CD14-positive monocyte (primary cell): ENCODE measurements around the gene DLD. TPM values are rescaled to one million over a fixed set of nuclear protein-coding genes. Genes with fewer than 3 reads are reported as not detected.

ENCODE experiments used
- DNase-seq, 3 donors: peaks; one replicate each; pipeline ENCODE4 v3.0.0-alpha.2; 2011 to 2022
- H2AFZ ChIP-seq: 2 replicates; pipeline ENCODE4 v1.6.0; 2012; ENCODE audit warnings: mild to moderate bottlenecking, low read depth, low read length, inconsistent platforms; ENCODE audit not compliant: insufficient read depth, poor library complexity, severe bottlenecking
- H3K27ac ChIP-seq, 2 donors: 1 replicate in 1 of 2; 2 replicates in 1 of 2; pipeline ENCODE4 v1.5.1; 2012 to 2013; ENCODE audit warnings: low read length in 2 of 2, control low read depth in 1 of 2, inconsistent platforms in 1 of 2, low read depth in 1 of 2, mild to moderate bottlenecking in 1 of 2
- H3K27me3 ChIP-seq, 2 donors: one replicate each; pipeline versions ENCODE4 v1.6.0 to v1.6.1; 2011 to 2013; ENCODE audit warnings: low read length in 2 of 2; ENCODE audit not compliant: control insufficient read depth in 2 of 2, insufficient read depth in 2 of 2
- H3K36me3 ChIP-seq, 2 donors: replicated peaks in 1 of 2; 1 replicate in 1 of 2; 2 replicates in 1 of 2; pipeline versions ENCODE4 v1.5.1 to v1.6.1; 2012 to 2013; ENCODE audit warnings: low read length in 2 of 2, control low read depth in 1 of 2, inconsistent platforms in 1 of 2, mild to moderate bottlenecking in 1 of 2; ENCODE audit not compliant: insufficient read depth in 2 of 2, control insufficient read depth in 1 of 2
- H3K4me1 ChIP-seq, 2 donors: 1 replicate in 1 of 2; 2 replicates in 1 of 2; pipeline versions ENCODE4 v1.5.1 to v1.6.1; 2012 to 2013; ENCODE audit warnings: low read length in 2 of 2, control low read depth in 1 of 2, inconsistent platforms in 1 of 2, mild to moderate bottlenecking in 1 of 2, moderate library complexity in 1 of 2; ENCODE audit not compliant: insufficient read depth in 2 of 2, control insufficient read depth in 1 of 2
- H3K4me2 ChIP-seq: replicated peaks from 2 replicates; pipeline ENCODE3; 2012; ENCODE audit warnings: low read length, moderate library complexity, mild to moderate bottlenecking; ENCODE audit not compliant: poor library complexity, severe bottlenecking; ENCODE audit errors: extremely low read depth
- H3K4me3 ChIP-seq, 3 experiments: fragments of 200-600 bp in 1 of 3; sonication (generic) in 1 of 3; replicated peaks in 1 of 3; 1 replicate in 2 of 3; 2 replicates in 1 of 3; pipeline ENCODE4 v1.5.1; 2011 to 2013; ENCODE audit warnings: low read length in 3 of 3, mild to moderate bottlenecking in 3 of 3, control low read depth in 2 of 3, low read depth in 2 of 3, inconsistent platforms in 1 of 3, moderate library complexity in 1 of 3
- H3K79me2 ChIP-seq: 2 replicates; pipeline ENCODE4 v1.6.0; 2012; ENCODE audit warnings: mild to moderate bottlenecking, control low read depth, inconsistent platforms, low read length, moderate library complexity; ENCODE audit not compliant: insufficient read depth
- H3K9ac ChIP-seq: 2 replicates; pipeline ENCODE4 v1.6.0; 2017; ENCODE audit warnings: low read length, mild to moderate bottlenecking; ENCODE audit not compliant: insufficient read depth, poor library complexity, severe bottlenecking
- H3K9me3 ChIP-seq, 2 donors: replicated peaks in 1 of 2; 1 replicate in 1 of 2; 2 replicates in 1 of 2; pipeline versions ENCODE4 v1.5.1 to v1.6.1; 2012 to 2013; ENCODE audit warnings: low read length in 2 of 2, control low read depth in 1 of 2; ENCODE audit not compliant: control insufficient read depth in 1 of 2, insufficient read depth in 1 of 2
- H4K20me1 ChIP-seq: 2 replicates; pipeline ENCODE4 v1.6.0; 2012; ENCODE audit warnings: mild to moderate bottlenecking, low read length, control low read depth, moderate library complexity; ENCODE audit not compliant: insufficient read depth
- H3K27ac Mint-ChIP-seq, 7 donors: one replicate each; pipeline ENCODE4 v1.8.0; 2020; ENCODE audit warnings: mild to moderate bottlenecking in 7 of 7, mixed read lengths in 7 of 7, moderate library complexity in 6 of 7, inconsistent platforms in 2 of 7
- H3K27me3 Mint-ChIP-seq, 3 donors: one replicate each; pipeline ENCODE4 v1.8.0; 2021 to 2022; ENCODE audit warnings: low read depth in 3 of 3, mild to moderate bottlenecking in 3 of 3, mixed read lengths in 3 of 3, moderate library complexity in 3 of 3, inconsistent platforms in 1 of 3
- H3K36me3 Mint-ChIP-seq, 2 donors: one replicate each; pipeline ENCODE4 v1.8.0; 2020; ENCODE audit warnings: mixed read lengths in 2 of 2, inconsistent platforms in 1 of 2, mild to moderate bottlenecking in 1 of 2
- H3K4me1 Mint-ChIP-seq: one replicate; pipeline ENCODE4 v1.8.0; 2020; ENCODE audit warnings: mild to moderate bottlenecking, mixed read lengths
- H3K4me3 Mint-ChIP-seq, 2 donors: one replicate each; pipeline ENCODE4 v1.8.0; 2020; ENCODE audit warnings: mild to moderate bottlenecking in 2 of 2, mixed read lengths in 2 of 2, moderate library complexity in 1 of 2
- H3K9me3 Mint-ChIP-seq, 7 donors: one replicate each; pipeline ENCODE4 v1.8.0; 2020 to 2022; ENCODE audit warnings: mixed read lengths in 7 of 7, mild to moderate bottlenecking in 6 of 7, moderate library complexity in 6 of 7, inconsistent platforms in 2 of 7
- CTCF ChIP-seq: fragments of 200-600 bp; IDR thresholded peaks from one replicate; pipeline ENCODE4 v1.8.0; 2022; ENCODE audit warnings: antibody characterized with exemption, mild to moderate bottlenecking
- WGBS: methylation state at CpG from one replicate; pipeline ENCODE4 v1.1.5; 2013; ENCODE audit warnings: missing lambda C conversion rate; ENCODE audit not compliant: insufficient coverage; 5-methylcytosine and 5-hydroxymethylcytosine counted together
- intact Hi-C, 2 donors: fragments of 100-400 bp; cut with micrococcal nuclease; formaldehyde crosslinking; loops; one replicate each; pipeline versions ENCODE4 v1.15.0 to v1.15.1; 2023
- polyA plus RNA-seq, 3 donors: library from polyadenylated mRNA; depleted of rRNA in 1 of 3; unstranded in 2 of 3; stranded (reverse) in 1 of 3; fragments of 300-500 nt in 2 of 3; fragments of >200 nt in 1 of 3; fragmentation: Illumina TruSeq in 2 of 3; gene quantifications; 1 replicate in 2 of 3; 2 replicates in 1 of 3; pipeline ENCODE4 v1.2.3, GENCODE V29; 2012 to 2021

The DLD gene
- polyA plus RNA-seq, 3 donors = 54.5 to 73.6 (median 70.1) TPM

DNA sequence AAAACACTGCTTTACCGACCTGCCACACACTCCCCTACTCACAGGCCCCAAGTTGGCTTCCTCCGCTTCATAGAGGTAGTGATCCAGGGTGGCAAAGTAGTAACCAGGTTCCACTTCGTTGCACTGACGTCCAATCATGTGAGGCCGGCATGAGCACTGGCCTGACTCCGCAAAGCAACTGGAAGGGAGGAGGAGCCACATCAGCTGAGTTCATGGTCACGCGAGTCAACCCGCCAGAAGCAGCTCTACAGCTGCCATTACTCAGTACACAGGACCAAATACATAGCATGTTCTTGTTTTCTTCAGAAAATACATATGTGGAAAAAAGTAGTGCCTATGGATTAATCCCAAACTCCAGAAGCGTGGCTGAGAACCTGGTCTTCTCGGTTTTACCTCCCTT is 73.5 kb downstream of the DLD start:
- Mint-ChIP-seq H3K36me3 (no peaks in the 10 kb centered on the region), H3K27ac (no peak overlapping the region), H3K27me3 (peaks cover 0 to 5% (median 2%) of the 10 kb centered on the region in 3 donors), H3K9me3 (peaks cover 0 to 7% (median 0%) of the 10 kb centered on the region in 7 donors), H3K4me3 (no peak overlapping the region), H3K4me1 (no peaks in the 10 kb centered on the region)
- 100% methylated on average over 1 of the region's 11 CpGs for WGBS
- H4K20me1 ChIP-seq = no peaks in the 10 kb centered on the region
- H2AFZ ChIP-seq = no peak overlapping the region
- no peaks in the 10 kb centered on the region for H3K27me3 ChIP-seq
- no peak for TF ChIP-seq CTCF
- H3K9me3 ChIP-seq = no peaks in the 10 kb centered on the region
- no peaks in the 10 kb centered on the region for H3K79me2 ChIP-seq
- H3K4me3 ChIP-seq = no peak overlapping the region
- H3K4me2 ChIP-seq = no peak overlapping the region
- no peak for DNase-seq
- H3K4me1 ChIP-seq = no peaks in the 10 kb centered on the region
- H3K9ac ChIP-seq = no peak overlapping the region
- no peaks in the 10 kb centered on the region for H3K36me3 ChIP-seq
- H3K27ac ChIP-seq = no peak overlapping the region
- intact Hi-C loops = no loop called here

DNA sequence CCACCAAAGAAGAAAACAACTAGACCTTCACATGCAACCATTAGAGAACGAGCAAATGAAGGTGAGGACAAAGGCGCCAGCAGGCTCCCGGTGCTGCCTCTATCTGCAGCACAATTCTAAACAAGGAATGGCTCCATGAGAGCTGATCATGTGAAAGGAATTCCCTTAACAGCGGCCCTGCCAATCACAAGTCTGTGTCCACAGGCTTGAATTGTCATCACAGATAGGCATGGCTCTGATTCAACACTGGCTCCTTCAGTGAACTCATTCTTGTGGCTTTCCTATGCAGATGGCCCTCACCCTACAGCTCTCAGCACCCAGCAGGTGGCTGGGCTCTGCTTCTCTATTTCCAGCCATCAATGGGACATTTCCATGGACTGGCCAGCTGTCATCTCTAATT is 75.7 kb downstream of the DLD start:
- Mint-ChIP-seq H3K9me3 (peaks cover 0 to 7% (median 0%) of the 10 kb centered on the region in 7 donors), H3K4me1 (peaks cover 5% of the 10 kb centered on the region), H3K27me3 (peaks cover 0 to 5% (median 3%) of the 10 kb centered on the region in 3 donors), H3K27ac (no peak overlapping the region), H3K36me3 (no peaks in the 10 kb centered on the region), H3K4me3 (no peak overlapping the region)
- H4K20me1 ChIP-seq = no peaks in the 10 kb centered on the region
- no peak overlapping the region for H3K9ac ChIP-seq
- no peak overlapping the region for H3K4me3 ChIP-seq
- no peak overlapping the region for H3K4me2 ChIP-seq
- TF ChIP-seq CTCF = no peak
- no peaks in the 10 kb centered on the region for H3K36me3 ChIP-seq
- H3K27ac ChIP-seq = no peak overlapping the region
- no peaks in the 10 kb centered on the region for H3K27me3 ChIP-seq
- H3K4me1 ChIP-seq = no peaks in the 10 kb centered on the region
- no peak for DNase-seq
- no peaks in the 10 kb centered on the region for H3K9me3 ChIP-seq
- H3K79me2 ChIP-seq = no peaks in the 10 kb centered on the region
- intact Hi-C loops = no loop called here
- 86% methylated on average over 4 of the region's 4 CpGs for whole genome bisulfite sequencing
- no peak overlapping the region for H2AFZ ChIP-seq
